ENCODE data around the gene KDM4C.
"Not testable (repeated sequence)": the region's sequence is repeated elsewhere in the genome, so short reads cannot be mapped to it uniquely, and the experiment has no call there.

The KDM4C gene

DNA sequence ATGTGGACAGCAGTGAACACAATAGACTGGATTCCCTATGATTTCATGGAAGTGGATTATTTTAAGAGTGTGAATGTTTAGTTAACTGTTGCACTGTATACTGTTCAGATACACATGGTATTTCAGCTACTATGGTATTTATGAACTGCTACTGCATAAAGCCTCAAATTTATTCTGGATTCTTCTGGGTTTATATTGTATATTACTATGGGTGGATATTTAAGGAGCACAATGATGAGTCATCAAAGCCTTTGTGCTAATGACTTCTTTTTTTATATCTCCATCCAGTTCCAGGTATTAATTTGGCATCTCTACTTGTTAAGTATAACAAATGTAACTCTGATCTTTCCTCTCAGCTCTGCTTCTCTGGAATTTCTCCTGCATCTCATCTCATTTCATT is 6.8 kb downstream of the KDM4C start:
- DNase-seq: no peak

DNA sequence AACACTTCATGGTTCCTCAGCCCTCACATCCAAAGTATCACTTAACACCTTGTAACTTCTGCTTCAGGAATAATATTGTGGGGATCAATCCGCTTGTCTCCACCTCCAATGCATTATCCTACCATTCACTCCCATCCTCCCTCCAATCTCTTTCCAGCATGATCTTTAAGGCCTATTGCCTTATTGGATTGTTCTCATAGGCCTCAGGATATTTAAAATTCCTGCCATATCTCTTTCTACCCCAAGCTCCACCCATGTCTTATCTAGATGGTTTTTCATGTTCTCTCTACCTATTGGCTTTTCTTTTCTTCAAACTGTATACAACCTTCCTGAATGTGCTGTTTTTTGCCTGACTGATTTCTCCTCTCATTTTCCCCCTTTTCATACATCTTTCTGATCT is 7.2 kb downstream of the KDM4C start:
- no peak for DNase-seq

DNA sequence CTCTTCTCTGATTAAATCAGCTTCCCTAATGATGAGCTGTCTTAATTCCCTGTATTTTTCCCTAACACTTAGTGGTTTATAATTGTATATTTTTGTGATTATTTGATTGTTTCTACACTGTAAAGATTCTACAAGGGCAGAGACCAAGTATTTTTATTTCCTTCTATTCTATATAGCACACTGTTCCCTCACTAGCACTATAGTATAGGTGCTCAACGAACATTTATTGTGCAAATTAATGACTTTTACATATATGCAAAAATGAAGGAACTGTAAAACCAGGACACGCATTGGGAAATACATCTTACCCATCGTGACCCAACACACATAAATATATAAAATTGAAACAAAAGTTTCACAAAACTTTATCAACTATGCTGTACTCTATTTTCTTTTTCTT is 7.6 kb downstream of the KDM4C start:
- no peak for DNase-seq

DNA sequence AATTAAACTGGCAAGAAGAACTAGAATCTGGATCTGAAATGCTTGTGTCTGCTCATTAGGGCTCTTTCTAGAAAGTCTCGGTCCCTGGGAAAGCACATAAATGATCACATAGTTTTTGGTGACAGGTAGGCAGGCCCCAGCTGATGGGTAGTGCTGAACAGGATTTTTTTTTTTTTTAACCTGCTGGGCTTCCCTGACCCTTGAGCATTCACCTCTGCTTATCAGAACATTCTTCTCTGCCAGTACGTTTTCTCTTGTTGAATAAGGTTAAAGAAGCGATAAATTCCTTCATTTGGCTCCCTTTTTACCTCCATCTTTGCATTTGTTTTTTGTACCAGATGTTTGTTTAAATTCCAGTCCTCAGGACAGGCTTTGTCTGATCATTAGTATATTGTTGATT is 8.8 kb downstream of the KDM4C start:
- DNase-seq: no peak

DNA sequence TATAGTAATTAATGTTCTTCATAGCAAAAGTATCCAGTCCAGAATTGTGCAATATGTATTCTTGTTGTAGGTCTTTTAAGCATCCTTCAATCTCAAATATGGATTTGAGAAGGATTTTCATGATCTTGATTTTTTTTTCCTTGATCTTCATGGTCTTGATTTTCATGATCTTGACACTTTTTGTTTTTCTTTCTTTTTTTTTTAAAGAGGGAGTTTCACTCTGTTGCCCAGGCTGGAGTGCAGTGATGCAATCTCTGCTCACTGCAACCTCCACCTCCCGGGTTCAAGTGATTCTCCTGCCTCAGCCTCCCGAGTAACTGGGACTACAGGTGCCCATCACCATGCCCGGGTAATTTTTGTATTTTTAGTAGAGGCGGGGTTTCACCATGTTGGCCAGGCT is 10.8 kb downstream of the KDM4C start:
- not testable (repeated sequence) for DNase-seq

DNA sequence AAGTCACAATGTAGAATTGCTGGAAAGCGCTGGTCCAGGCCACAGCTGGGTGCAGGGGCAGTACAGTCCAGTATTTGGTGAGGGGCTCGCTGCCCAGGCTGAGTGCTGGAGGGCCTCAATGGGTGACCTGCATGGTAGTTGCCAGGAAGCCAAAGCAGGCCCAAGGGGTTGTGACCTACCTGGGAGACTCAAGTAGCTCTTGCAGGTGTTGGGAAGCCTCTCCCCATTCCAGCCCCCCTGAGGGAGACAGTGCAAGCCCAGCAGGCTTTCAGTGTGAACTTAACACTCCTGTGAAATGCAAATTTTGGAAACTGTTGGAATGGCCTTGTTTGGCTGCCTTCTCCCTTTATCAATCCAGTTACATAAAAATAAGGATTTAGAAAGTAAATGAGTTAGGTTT is 13.9 kb downstream of the KDM4C start:
- no peak for DNase-seq

DNA sequence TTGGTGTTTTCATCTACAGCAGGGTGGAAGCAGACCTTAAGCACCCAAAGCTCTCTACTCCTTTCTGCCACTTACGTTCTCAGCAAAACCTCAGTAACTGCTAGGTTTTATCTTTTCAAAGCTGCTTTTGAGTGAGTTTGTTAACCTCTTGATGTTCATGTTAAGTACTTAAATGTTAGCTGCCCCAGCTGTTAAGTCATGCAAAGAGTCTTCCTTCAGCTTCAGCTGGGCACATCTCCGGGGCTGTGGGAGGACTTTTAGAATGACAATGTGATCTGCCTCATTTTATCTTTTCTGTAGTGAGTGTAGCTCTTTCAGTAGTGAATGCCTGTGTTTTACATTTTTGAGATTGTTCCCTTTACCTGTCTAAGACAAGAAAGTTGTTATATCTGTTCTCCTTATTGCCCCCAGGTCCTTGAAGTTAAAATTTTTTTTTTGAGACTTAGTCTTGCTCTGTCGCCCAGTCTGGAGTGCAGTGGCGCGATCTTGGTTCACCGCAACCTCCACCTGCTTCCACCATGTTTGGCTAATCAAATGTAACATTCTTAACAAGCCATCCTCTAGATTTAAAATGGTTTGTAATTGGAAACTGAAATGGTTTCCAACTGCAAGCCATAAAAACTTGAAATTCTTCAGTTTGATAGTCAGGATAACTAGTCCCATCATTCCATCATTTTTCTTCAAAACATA is 19.6 kb downstream of the KDM4C start:
- no peak for DNase-seq

DNA sequence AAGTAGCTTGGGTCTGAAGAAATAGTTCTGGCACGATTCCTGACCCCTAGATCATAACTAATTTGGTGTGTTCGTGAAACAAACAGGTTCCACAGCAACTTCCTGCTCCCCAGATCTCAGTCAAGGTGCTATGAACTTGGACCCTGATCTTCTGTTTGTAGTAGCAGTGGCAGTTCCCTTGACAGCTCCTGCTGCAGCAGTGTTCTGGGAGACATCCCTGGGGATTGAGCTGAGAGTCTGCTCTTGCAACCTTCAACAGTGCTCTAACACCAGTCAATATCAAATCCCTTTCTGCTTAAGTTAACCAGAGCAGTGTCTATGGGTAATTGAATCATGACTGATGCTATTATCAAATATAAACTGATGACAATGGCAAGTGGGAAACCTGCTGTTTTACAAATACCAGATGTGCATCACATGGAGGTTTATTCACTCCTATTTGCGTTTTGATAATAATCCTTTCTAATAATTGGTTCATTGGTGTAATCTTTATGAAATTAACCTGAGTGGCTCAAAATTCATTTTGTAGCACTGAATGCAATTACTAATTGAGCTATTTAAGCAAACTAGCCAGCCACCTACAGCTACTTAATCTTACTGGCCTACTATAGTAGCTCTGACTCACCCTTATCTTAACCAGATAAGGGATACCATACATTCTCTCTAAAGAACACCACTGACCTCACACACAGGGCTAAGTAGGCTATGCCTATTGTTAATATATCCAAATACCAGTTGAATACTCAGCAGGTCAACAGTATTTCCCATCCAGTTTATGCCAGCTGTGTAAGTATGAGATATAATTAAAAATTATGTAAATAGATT is 21.9 kb downstream of the KDM4C start:
- DNase-seq: no peak

DNA sequence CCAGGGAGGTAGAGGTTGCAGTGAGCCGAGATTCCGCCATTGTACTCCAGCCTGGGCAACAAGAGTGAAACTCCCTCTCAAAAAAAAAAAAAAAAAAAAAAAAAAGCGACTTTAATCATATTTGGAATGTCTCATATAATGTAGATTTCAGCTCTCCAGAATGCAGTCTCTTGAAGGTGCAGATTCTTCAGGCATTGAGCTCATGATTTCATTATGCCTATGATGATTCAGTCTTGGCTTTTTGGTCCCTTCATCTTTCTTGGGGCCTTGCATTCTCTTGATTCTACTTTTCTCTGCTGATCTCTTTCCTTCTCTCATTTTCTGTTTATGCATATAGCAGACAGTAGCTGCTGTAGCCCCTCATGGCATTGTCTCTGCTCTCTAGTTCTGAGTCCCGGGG is 22.9 kb downstream of the KDM4C start:
- no peak for DNase-seq

DNA sequence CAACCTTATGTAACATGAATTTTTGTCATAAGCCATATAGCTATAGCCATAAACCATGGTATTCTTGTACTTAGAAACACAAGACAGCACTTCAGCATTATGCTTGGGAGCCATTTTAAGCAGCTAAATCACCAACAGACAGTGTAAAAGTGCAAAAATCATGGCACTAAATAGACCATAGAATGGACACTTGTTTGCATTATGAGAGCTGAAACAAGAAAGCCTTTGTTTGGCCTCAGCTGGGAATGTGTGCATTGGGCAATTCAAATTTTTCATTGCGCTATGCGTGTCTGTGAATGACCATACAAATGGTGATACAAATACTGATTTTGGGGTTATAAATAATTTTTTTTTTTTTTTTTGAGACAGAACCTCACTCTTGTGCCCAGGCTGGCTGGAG is 23.7 kb downstream of the KDM4C start:
- no peak for DNase-seq

DNA sequence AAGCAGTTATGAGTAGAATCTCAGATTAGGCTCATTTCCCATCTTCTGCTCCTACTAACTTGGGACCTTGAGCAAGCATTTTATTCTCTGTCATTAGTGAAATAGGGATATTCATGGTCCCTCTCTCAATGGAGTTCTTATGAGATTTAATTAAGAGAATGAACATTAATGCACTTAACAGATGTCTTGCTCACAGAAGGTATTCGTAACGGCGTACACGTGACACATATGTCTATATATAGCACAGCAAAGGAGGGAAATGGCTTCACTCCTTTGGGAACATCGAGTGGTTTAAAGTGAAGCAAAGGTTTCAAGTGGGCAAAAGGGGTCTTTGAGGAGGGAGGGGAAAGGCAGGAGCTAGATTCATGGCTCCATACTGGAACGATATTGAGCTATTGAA is 24.6 kb downstream of the KDM4C start:
- DNase-seq: no peak

DNA sequence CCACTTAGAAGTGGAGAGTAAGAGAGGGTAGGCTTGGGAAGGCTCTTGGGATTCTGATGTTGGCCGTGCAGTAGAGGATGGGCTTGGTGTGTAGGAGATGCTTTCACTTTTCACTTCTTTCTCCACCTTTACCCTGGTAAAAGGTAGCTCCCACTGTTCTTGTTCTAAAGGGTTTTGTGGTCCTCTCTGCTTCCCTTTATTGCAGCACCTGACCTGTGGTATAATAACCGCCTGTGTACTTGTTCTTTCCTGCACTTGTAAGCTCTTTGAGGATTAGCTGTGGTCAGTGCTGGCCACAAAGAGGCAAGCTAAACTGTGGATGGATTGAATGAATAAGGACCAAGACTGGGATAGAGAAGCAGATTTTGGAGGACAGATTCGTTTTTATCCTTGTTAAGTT is 25.2 kb downstream of the KDM4C start:
- no peak for DNase-seq

DNA sequence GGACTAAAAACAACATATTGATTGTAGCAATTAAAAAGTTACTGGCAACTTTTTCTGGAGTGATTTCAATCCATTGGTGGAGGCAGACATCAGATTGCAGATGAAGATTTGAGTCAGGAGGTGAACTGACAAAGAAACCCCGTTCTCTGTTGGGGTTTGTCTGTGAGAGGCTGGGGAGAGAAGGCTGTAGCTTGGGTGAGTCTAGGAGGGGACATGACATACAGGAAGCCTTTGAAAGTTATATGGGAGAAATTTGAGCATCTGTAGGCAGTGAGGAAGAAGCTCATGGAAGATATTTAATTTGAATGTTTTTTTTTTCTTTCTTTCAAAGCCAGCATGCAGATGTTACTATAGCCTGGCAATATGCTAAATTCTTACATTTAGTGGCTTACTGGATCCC is 26.0 kb downstream of the KDM4C start:
- no peak for DNase-seq

DNA sequence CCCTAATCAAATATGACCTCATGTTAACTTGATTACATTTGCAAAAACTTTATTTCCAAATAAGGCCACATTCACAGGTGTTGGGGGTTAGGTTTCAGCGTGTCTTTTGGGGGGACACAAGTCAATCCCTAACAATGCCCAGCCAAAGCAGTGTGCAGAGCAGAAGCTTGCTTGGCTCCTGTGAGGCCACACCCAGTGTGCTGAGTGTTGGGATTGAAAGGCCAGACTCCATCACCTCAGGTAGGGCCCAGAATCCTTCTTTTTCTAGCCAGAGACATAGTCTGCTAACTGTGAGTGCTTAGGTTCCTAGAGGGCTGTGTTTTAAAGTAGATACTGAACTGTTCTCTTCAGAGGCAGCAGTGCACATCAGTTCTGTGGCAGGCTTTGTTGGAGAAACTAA is 27.9 kb downstream of the KDM4C start:
- no peak for DNase-seq

DNA sequence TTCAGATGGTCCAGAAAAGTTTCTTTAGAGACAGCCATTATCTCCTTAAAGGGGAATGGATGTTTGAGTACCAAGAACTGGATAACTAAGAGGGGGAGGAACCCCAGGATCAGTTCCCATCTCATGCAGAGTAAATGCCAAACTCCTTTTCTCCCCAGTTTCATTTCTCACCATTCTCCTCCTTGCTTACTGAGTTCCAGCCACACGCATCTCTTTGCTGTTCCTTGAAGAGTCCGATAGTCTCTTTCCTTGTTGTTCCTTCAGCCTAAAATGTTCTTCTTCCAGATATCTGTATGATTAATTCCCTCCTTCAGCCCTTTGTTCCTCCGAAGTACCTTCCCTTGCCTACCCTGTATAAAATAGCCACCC is 30.0 kb downstream of the KDM4C start:
- no peak for DNase-seq

DNA sequence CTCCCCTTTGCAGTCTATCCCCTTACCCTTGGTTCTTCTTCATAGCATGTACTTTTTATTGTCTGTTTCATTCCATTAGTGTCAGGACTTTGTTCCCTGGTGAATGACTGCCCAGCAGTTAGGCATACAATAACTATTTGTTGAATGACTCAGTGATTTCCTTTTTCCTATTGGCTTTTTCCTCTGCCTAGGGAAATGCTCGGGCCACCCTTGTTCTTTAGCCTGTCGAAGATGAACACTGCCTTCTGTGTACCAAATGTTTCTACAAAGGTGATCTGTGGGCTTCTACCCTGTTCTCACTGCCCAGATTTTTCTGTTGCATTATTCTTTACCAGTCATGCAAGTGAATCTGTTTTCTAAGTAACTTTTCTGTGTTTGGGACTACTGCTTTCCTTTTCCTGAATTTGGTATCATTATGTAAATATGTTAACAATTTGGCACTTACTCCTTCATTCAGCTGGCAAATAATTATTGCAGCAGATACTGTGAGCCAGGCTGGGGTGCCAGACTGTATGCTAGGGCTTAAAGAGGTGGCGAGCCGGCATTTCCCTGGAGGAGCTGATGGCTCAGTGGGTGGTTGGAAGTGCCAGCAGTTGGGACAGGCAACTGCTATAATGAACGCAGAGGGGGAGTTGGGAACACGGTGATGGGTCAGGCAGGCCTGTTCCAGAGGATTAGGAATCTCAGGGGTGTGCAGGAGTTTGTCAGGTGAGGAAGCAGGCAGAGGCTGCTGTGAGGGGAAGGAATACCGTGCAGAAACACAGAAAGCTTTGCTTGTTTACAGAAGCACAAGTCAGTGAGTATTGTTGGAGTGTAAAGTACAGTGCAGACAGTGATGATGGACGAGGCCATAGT is 30.6 kb downstream of the KDM4C start:
- DNase-seq: no peak

DNA sequence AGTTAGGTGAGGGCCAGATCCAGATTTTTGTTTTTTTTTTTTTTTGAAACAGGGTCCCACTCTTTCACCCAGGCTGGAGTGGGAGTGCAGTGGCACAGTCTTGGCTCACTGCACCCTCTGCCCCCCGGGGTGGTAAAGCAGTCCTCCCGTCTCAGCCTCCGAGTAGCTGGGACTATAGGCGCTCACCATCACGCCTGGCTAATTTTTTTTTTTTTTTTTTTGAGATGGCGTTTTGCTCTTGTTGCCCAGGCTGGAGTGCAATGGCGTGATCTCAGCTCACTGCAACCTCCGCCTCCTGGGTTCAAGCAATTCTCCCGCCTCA is 31.2 kb downstream of the KDM4C start:
- not testable (repeated sequence) for DNase-seq

DNA sequence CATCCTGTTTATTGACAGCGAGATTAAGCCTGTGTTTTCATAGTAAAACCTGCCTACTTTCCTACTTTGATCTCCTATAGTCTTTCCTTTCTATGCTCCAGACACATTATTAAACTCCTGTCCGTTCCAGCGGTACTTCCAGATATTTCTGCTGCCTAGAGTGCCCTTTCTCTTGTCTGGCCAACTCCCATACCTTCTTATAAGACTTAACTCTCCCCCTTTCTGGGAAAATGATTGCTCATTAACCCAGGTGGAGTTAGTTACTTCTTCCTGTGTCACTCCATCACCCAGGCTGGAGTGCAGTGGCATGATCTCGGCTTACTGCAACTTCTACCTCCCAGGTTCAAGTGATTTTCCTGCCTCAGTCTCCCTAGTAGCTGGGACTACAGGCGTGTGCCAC is 33.1 kb downstream of the KDM4C start:
- DNase-seq: no peak

DNA sequence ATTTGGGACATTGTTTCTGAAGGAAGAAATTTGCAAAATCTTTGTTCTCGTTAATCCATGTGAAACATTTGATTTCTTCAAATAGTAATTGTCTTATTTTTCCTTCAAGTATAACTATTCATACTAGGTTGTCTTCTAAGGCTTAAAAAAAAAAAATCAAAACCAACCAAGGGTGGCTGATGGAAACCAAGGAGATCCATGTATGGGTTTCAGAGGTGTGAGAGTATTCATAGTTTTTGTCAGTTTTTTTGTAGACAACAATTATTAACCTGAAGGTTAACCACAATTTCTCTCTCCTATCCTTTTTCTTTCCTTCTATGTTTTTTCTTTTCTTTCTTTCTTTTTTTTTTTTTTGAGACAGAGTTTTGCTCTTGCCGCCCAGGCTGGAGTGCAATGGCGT is 35.4 kb downstream of the KDM4C start:
- no peak for DNase-seq

DNA sequence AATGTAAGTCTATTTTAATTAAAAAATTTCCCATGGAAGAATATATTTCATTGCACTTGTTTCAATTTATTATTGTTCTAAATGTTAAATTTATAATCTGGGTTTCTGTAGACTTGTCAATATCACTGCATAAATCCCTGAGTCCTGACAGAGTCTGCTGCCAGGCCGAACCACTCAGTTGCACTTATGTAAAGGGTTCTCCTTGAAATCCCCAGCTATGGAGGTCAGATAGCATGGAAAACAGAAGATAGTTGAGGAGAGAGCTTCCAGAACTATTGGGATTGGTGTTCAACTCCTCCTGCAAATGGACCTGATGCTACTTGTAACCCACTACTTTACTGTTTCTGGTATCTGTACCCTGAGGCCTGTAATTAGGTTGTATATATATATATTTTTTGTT is 37.2 kb downstream of the KDM4C start:
- DNase-seq: no peak

DNA sequence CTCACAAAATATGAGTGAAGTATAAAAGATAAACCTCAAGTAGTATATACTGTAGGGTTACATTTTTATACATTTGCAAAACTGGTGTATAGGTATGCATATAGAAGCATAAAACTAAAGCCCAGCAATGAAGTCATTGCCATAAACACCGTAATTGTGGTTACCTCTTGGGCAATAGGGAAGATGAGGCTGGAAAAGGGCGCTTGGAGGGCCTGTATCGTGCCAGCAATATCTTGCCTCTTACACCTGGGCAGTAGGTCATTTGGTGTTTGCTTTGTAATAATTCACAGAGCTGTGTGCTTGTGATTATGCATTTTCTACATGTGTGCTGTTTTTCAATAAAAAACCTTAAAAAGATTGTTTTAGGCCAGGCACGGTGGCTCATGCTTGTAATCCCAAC is 45.2 kb downstream of the KDM4C start:
- DNase-seq: no peak

DNA sequence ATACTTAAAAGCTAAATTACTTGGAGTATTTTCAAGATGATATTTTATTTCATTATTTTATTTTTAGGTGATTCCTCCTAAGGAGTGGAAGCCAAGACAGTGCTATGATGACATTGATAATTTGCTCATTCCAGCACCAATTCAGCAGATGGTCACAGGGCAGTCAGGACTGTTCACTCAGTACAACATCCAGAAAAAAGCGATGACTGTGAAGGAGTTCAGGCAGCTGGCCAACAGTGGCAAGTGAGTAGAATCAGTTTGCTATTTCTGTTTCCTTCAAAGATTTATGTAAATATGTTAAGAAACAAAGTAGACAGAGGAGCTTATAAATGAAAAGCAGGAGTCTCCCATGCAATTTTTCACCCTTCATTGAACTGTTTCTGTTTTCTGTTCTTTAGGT is 47.8 kb downstream of the KDM4C start:
- DNase-seq: no peak

DNA sequence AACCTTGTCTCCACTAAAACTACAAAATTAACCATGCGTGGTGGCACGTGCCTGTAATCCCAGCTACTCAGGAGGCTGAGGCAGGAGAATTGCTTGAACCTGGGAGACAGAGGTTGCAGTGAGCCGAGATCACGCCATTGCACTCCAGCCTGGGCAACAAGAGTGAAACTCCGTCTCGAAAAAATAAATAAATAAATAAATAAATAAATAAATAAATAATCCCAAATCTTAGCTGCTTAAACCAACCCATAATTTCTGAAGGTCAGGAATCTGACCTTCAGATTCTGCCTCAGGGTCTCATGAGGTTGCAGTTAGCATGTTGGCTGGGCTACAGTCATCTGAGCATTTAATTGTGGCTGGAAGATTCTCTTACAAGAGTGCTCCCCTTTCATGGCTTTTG is 48.5 kb downstream of the KDM4C start:
- not testable (repeated sequence) for DNase-seq

DNA sequence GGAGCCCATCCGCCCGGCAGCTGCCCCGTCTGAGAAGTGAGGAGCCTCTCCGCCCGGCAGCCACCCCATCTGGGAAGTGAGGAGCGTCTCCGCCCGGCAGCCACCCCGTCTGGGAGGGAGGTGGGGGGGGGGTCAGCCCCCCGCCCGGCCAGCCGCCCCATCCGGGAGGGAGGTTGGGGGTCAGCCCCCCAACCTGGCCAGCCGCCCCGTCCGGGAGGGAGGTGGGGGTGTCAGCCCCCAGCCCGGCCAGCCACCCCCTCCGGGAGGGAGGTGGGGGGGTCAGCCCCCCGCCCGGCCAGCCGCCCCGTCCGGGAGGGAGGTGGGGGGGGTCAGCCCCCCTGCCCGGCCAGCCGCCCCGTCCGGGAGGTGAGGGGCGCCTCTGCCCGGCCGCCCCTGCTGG is 49.9 kb downstream of the KDM4C start:
- DNase-seq: not testable (repeated sequence)

Measured in stimulated activated CD4-positive, alpha-beta T cell treated with anti-CD3 and anti-CD28 coated beads, Interleukin-4, amount 100 ng/mL, for 4 hours (primary cell).